Mammary epithelial cell (primary cell): ENCODE data around the gene INPP5F.

ENCODE experiments used
- CTCF ChIP-seq, 2 donors: IDR thresholded peaks in 1 of 2; conservative IDR thresholded peaks in 1 of 2; 2 replicates each; pipeline ENCODE4 v1.5.1; 2011 to 2012; ENCODE audit warnings: inconsistent platforms in 2 of 2, low read length in 2 of 2, mild to moderate bottlenecking in 2 of 2, control low read depth in 1 of 2, low read depth in 1 of 2; ENCODE audit not compliant: insufficient read depth in 1 of 2; ENCODE audit errors: extremely low read depth in 1 of 2
- EZH2 ChIP-seq: IDR thresholded peaks from 2 replicates; pipeline ENCODE4 v1.6.1; 2012; ENCODE audit warnings: low read length, inconsistent platforms, borderline replicate concordance

GRCh38 chr10:119863951-119864565, 138.2 kb downstream of the INPP5F start:
- TF ChIP-seq CTCF (conservative IDR thresholded peaks at IDR 0.05 in 1 of 2, IDR thresholded peaks at IDR 0.05 in 1 of 2; ENCODE audit: extremely low read depth in 1 of 2, insufficient read depth in 1 of 2, low read depth in 1 of 2, low read length in 2 of 2) (no peak), EZH2 (no peak)
